A549 treated with RU486 at 1 μM for 4 hours (cell line): ENCODE data around the gene SLC25A40. TPM values are rescaled to one million over a fixed set of nuclear protein-coding genes. Genes with fewer than 3 reads are reported as not detected.

Experiments
- total RNA-seq: library from RNA; stranded (reverse); fragments of 200-300 nt; extraction: Qiagen RNA extraction; gene quantifications from 5 replicates; pipeline ENCODE4 v1.2.3, GENCODE V29; 2022; ENCODE audit warnings: low read depth

SLC25A40 gene
- 3.4 to 9.1 TPM (median 7.8 TPM) in 5 replicates for total RNA-seq

GRCh38 chr7:87876040-87876868 is at the start of gene SLC25A40, which contains the start of gene DBF4:
Gene SLC25A40 (minus strand): TSS chr7:87876360. CDS start chr7:87858727, 17,633 bp downstream.
Gene DBF4 (plus strand): TSS chr7:87876493. CDS start chr7:87876733, 240 bp downstream.

Other genes with a start within 250 kb of the SLC25A40 start
- 0.05 to 0.06 TPM in 2 of 5 replicates, not detected in the others for gene RUNDC3B, start 248.0 kb downstream of the SLC25A40 start, total RNA-seq
- gene DBF4, start 133 bp upstream of the SLC25A40 start, total RNA-seq = 17.6 to 37.7 TPM (median 32.4 TPM) in 5 replicates
- gene ADAM22, start 57.9 kb upstream of the SLC25A40 start, total RNA-seq = 0.25 to 0.77 TPM (median 0.38 TPM) in 5 replicates